OCI-LY3 (cell line): ENCODE measurements around the gene LHFPL6.

Experiments
- EZH2phosphoT487 ChIP-seq: fragments of 200-600 bp; shearing (Covaris generic); IDR thresholded peaks from 2 replicates; pipeline ENCODE4 v1.6.1; 2018; ENCODE audit warnings: antibody characterized with exemption, mixed run types, low read depth
- TF ChIP-seq, protein P1 (sequence below): fragments of 200-600, 300-600 bp; sonication (generic); IDR thresholded peaks from 2 replicates; pipeline ENCODE4 v1.5.1; 2014; ENCODE audit warnings: antibody characterized with exemption, low read length, low read depth

DNA sequence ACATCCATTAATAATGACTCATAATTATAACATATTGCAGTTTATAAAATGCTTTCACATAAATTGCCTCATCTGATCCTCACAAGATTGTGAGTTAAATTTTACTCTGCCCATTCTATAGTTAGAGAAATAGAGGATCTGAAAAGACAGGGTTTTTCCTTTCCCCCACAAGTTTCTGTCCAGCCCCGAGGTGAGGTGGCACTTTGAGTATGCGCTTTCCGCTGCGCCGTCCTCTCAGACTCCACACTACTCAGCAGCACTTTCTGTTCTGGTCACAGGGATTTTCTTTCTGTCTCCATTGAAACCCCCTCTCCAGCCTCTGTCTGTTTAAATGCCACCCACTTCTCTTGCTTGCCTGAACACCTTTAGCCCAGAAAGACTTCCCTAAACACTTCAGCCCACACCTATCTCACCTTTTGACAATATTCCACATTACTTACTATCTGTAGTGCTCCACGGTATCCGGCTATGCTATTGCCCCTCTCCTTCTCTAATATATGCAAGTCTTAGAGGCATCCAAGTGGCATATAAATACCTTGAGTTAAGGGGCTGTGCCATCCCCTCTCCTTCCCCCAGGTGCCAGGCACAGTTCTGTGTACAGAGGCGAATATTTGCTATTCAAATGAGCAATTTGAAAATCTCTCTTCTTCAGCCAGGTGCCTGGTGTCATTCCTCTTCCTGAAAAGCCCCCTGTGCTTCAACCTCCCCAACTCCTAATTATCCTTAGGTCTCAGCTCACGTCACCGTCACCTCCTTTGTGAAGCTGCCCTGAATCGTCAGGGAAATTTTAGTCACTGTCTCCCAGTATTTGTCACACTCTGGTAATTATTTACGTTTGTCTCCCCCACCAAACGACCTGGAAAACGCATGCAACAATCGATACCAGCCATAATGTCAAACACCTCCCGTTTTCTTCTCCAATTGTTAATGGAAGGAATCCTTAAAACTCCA, 296.1 kb downstream of the LHFPL6 start:
- TF ChIP-seq, protein P1, sequence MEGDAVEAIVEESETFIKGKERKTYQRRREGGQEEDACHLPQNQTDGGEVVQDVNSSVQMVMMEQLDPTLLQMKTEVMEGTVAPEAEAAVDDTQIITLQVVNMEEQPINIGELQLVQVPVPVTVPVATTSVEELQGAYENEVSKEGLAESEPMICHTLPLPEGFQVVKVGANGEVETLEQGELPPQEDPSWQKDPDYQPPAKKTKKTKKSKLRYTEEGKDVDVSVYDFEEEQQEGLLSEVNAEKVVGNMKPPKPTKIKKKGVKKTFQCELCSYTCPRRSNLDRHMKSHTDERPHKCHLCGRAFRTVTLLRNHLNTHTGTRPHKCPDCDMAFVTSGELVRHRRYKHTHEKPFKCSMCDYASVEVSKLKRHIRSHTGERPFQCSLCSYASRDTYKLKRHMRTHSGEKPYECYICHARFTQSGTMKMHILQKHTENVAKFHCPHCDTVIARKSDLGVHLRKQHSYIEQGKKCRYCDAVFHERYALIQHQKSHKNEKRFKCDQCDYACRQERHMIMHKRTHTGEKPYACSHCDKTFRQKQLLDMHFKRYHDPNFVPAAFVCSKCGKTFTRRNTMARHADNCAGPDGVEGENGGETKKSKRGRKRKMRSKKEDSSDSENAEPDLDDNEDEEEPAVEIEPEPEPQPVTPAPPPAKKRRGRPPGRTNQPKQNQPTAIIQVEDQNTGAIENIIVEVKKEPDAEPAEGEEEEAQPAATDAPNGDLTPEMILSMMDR, result no peak; the same call in 1 of the 2 replicates
- no peak for TF ChIP-seq EZH2phosphoT487
